Measurements from ENCODE around the gene WNT16. TPM values are rescaled to one million over a fixed set of nuclear protein-coding genes. Genes with fewer than 3 reads are reported as not detected.

Gene WNT16
- total RNA-seq, 1 experiment from 2014 or later: not detected

GRCh38 chr7:121279822-121280221 lies 49.0 kb upstream of the WNT16 start:
- no peak overlapping the region for H3K4me3 Mint-ChIP-seq
- Histone ChIP-seq H3K18ac (ENCODE audit: insufficient read length, low read depth, low read length) (no peak overlapping the region), H3K4me1 (ENCODE audit: insufficient read depth, low read length) (0 out of 2 replicates have a peak, but pooled peaks cover 2% of the 10 kb centered on the region), H3K9me3 (ENCODE audit: control insufficient read depth, low read depth, low read length) (no peaks in the 10 kb centered on the region), H2BK20ac (ENCODE audit: low read depth, low read length, poor library complexity, severe bottlenecking) (no peak overlapping the region), H3K79me1 (ENCODE audit: insufficient read depth, low read depth, low read length, poor library complexity, severe bottlenecking) (no peaks in the 10 kb centered on the region), H2AK5ac (ENCODE audit: insufficient read length, low read length) (no peak overlapping the region), H2BK5ac (ENCODE audit: insufficient read length, low read length) (no peak overlapping the region), H3K4ac (ENCODE audit: low read depth, low read length) (no peak overlapping the region), H3K27me3 (ENCODE audit: insufficient read depth, low read length) (no peaks in the 10 kb centered on the region), H3K4me2 (ENCODE audit: insufficient read depth, insufficient read length, low read length) (no peak overlapping the region), H3K23ac (ENCODE audit: insufficient read length, low read depth, low read length) (no peak overlapping the region), H3K14ac (ENCODE audit: insufficient read depth, low read length) (no peak overlapping the region), H2AFZ (ENCODE audit: low read length) (no peak overlapping the region), H4K91ac (ENCODE audit: insufficient read length, low read depth, low read length) (no peak overlapping the region), H4K20me1 (ENCODE audit: control insufficient read depth, insufficient read depth, insufficient read length) (no peaks in the 10 kb centered on the region), H2BK15ac (ENCODE audit: low read depth, low read length) (no peak overlapping the region), H3T11ph (ENCODE audit: low read length) (no peak overlapping the region), H4K8ac (replicated peaks; ENCODE audit: insufficient read length, low read depth, low read length) (no peak overlapping the region), H3K27ac (ENCODE audit: insufficient read length, low read depth, low read length) (no peak overlapping the region), H2BK12ac (ENCODE audit: insufficient read length, low read depth, low read length) (no peak overlapping the region), H3K79me2 (ENCODE audit: insufficient read depth, low read length) (no peaks in the 10 kb centered on the region), H3K23me2 (ENCODE audit: insufficient read length, low read depth, low read length, poor library complexity, severe bottlenecking) (no peaks in the 10 kb centered on the region), H3K9ac (ENCODE audit: extremely low read depth, insufficient read length, low read length) (no peak overlapping the region), H4K5ac (ENCODE audit: insufficient read length, low read depth, low read length) (no peak overlapping the region), H3K56ac (ENCODE audit: insufficient read length, low read depth, low read length) (no peak overlapping the region), H2BK120ac (ENCODE audit: low read depth, low read length, poor library complexity, severe bottlenecking) (no peak overlapping the region)
- no CpG with 5 or more reads among the region's 4 CpGs for WGBS (ENCODE audit: extremely low coverage, insufficient read length, low lambda C conversion rate)
- TF ChIP-seq CTCF (conservative IDR thresholded peaks at IDR 0.05): no peak
- H3K9me3 Mint-ChIP-seq: peaks cover 10 to 14% of the 10 kb centered on the region in 2 experiments
- no peak overlapping the region for H3K27ac Mint-ChIP-seq
- H3K36me3 Mint-ChIP-seq (ENCODE audit: insufficient read depth in 1 of 3, low read depth in 3 of 3): peaks cover 10 to 11% (median 10%) of the 10 kb centered on the region in 3 experiments
- DNase-seq: no peak
- H3K27me3 Mint-ChIP-seq (ENCODE audit: low read depth): no peaks in the 10 kb centered on the region
- H3K4me1 Mint-ChIP-seq: peaks cover 11 to 13% of the 10 kb centered on the region in 2 experiments
